GM20431 (cell line): ENCODE results near the gene THG1L.
"Not testable (repeated sequence)": the region's sequence is repeated elsewhere in the genome, so short reads cannot be mapped to it uniquely, and the experiment has no call there.

Experiments used
- in situ Hi-C: fragments of 300-500 bp; cut with MseI, MboI; formaldehyde crosslinking; loops from one replicate; pipeline ENCODE4 v1.15.0; 2020; ENCODE audit warnings: low sequenced_read_pairs; ENCODE audit not compliant: unreplicated experiment

The THG1L gene

GRCh38 chr5:157731272-157732129 lies at the start of gene THG1L:
TSS of gene THG1L (plus strand) at chr5:157731420. CDS start at chr5:157731441, 21 bp downstream.
- in situ Hi-C loops = no loop called here

GRCh38 chr5:157682257-157682656 lies 49.0 kb upstream of the THG1L start:
- in situ Hi-C loops = no loop called here

- in situ Hi-C loops = not testable (repeated sequence)
These were observed 44.7 kb upstream of the THG1L start for GRCh38 chr5:157686276-157687197.

GRCh38 chr5:157687198-157687554 lies 44.0 kb upstream of the THG1L start:
- in situ Hi-C loops = no loop called here

GRCh38 chr5:157689942-157690689 lies 41.1 kb upstream of the THG1L start:
- in situ Hi-C loops = no loop called here

- in situ Hi-C loops = no loop called here
These were observed 40.4 kb upstream of the THG1L start for GRCh38 chr5:157690690-157691433.

- in situ Hi-C loops = not testable (repeated sequence)
These were observed 37.4 kb upstream of the THG1L start for GRCh38 chr5:157693816-157694215.

- in situ Hi-C loops = not testable (repeated sequence)
These were observed 35.1 kb upstream of the THG1L start for GRCh38 chr5:157696154-157696553.

GRCh38 chr5:157698674-157699073 lies 32.5 kb upstream of the THG1L start:
- in situ Hi-C loops = not testable (repeated sequence)

GRCh38 chr5:157703736-157704135 lies 27.5 kb upstream of the THG1L start:
- in situ Hi-C loops = loop anchor here (25.0 kb wide), 1 partner anchor 266 kb away; no protein-coding TSS in a partner anchor

GRCh38 chr5:157708866-157709265 lies 22.4 kb upstream of the THG1L start:
- in situ Hi-C loops = loop anchor here (25.0 kb wide), 1 partner anchor 272 kb away; no protein-coding TSS in a partner anchor

GRCh38 chr5:157709346-157709745 lies 21.9 kb upstream of the THG1L start:
- in situ Hi-C loops = loop anchor here (25.0 kb wide), 1 partner anchor 272 kb away; no protein-coding TSS in a partner anchor

- in situ Hi-C loops = loop anchor here (25.0 kb wide), 1 partner anchor 273 kb away; no protein-coding TSS in a partner anchor
These were observed 20.8 kb upstream of the THG1L start for GRCh38 chr5:157710431-157710830.

GRCh38 chr5:157710882-157711281 lies 20.3 kb upstream of the THG1L start:
- in situ Hi-C loops = loop anchor here (25.0 kb wide), 1 partner anchor 274 kb away; no protein-coding TSS in a partner anchor

GRCh38 chr5:157713830-157714595 lies 17.2 kb upstream of the THG1L start:
- in situ Hi-C loops = loop anchor here (25.0 kb wide), 1 partner anchor 277 kb away; no protein-coding TSS in a partner anchor

- in situ Hi-C loops = loop anchor here (25.0 kb wide), 1 partner anchor 277 kb away; no protein-coding TSS in a partner anchor
These were observed 16.7 kb upstream of the THG1L start for GRCh38 chr5:157714596-157714864.

- in situ Hi-C loops = loop anchor here (25.0 kb wide), 1 partner anchor 281 kb away; no protein-coding TSS in a partner anchor
These were observed 12.7 kb upstream of the THG1L start for GRCh38 chr5:157718519-157718918.

GRCh38 chr5:157719245-157719644 lies 12.0 kb upstream of the THG1L start:
- in situ Hi-C loops = loop anchor here (25.0 kb wide), 1 partner anchor 282 kb away; no protein-coding TSS in a partner anchor
